Panc1 (cell line): Measurements from ENCODE around the gene CLINT1. TPM values are rescaled to one million over a fixed set of nuclear protein-coding genes. Genes with fewer than 3 reads are reported as not detected.
"Not testable (repeated sequence)": the region's sequence is repeated elsewhere in the genome, so short reads cannot be mapped to it uniquely, and the experiment has no call there.

Experiments used
- ATAC-seq: fragments of 200-7000 bp; cut with Tn5 transposase; 2 replicates; pipeline ENCODE4 v1.9.1; 2020; ENCODE audit warnings: mild to moderate bottlenecking, moderate library complexity
- BruUV-seq: library from RNA; stranded (reverse); fragments of 400-500 nt; replicated peaks from 2 replicates; lab custom pipeline; 2021; lab: Mats Ljungman, UMichigan
- CTCF ChIA-PET: fragments of 300-600 bp; sonication (Branson Sonifier 250); formaldehyde crosslinking; loops from one replicate; lab custom pipeline; 2022; ENCODE audit warnings: antibody characterized with exemption; lab: Charles Lee
- POLR2A ChIA-PET: fragments of 300-600 bp; sonication (Branson Sonifier 250); formaldehyde crosslinking; loops from one replicate; lab custom pipeline; 2022; ENCODE audit warnings: antibody characterized with exemption; lab: Charles Lee
- DNase-seq: peaks from one replicate; pipeline ENCODE4 v3.0.0-alpha.2; 2010; ENCODE audit warnings: low read depth, low spot score
- H3K27ac ChIP-seq: 2 replicates; pipeline ENCODE4 v1.5.1; 2011; ENCODE audit warnings: mild to moderate bottlenecking, low read length, inconsistent platforms
- H3K27me3 ChIP-seq: fragments of 200-500 bp; sonication (Bioruptor generic); 2 replicates; pipeline ENCODE4 v1.6.0; 2014; ENCODE audit warnings: low read length, inconsistent platforms; ENCODE audit not compliant: control insufficient read depth, insufficient read depth
- H3K36me3 ChIP-seq: fragments of 200-500 bp; sonication (Bioruptor generic); 2 replicates; pipeline ENCODE4 v1.5.1; 2014; ENCODE audit warnings: inconsistent platforms, mild to moderate bottlenecking, low read length, moderate library complexity; ENCODE audit not compliant: control insufficient read depth, insufficient read depth
- H3K4me1 ChIP-seq: 2 replicates; pipeline ENCODE4 v1.5.1; 2011; ENCODE audit warnings: inconsistent platforms, mild to moderate bottlenecking, low read length, moderate library complexity; ENCODE audit not compliant: control insufficient read depth, insufficient read depth
- H3K4me3 ChIP-seq, 2 experiments: 2 replicates each; pipeline ENCODE4 v1.5.1; 2011 to 2012; ENCODE audit warnings: low read depth in 2 of 2, low read length in 2 of 2, mild to moderate bottlenecking in 2 of 2, inconsistent platforms in 1 of 2, moderate library complexity in 1 of 2
- H3K9me3 ChIP-seq: fragments of 200-500 bp; sonication (Bioruptor generic); 2 replicates; pipeline ENCODE4 v1.5.1; 2014; ENCODE audit warnings: low read depth, mild to moderate bottlenecking, inconsistent platforms, low read length, moderate library complexity; ENCODE audit not compliant: control insufficient read depth, insufficient read depth
- CTCF ChIP-seq: fragments of 450-650 bp; IDR thresholded peaks from 2 replicates; pipeline ENCODE4 v1.5.1; 2017; ENCODE audit warnings: mild to moderate bottlenecking
- POLR2AphosphoS5 ChIP-seq: IDR thresholded peaks from 2 replicates; pipeline ENCODE4 v1.6.1; 2012; ENCODE audit warnings: mild to moderate bottlenecking, low read depth, low read length, moderate library complexity
- REST ChIP-seq, 2 experiments: IDR thresholded peaks; 2 replicates each; pipeline ENCODE4 v1.6.1; 2011 to 2012; ENCODE audit warnings: low read depth in 2 of 2, control low read depth in 1 of 2, low read length in 1 of 2, mild to moderate bottlenecking in 1 of 2, moderate library complexity in 1 of 2; ENCODE audit not compliant: insufficient read depth in 1 of 2
- SIN3A ChIP-seq: IDR thresholded peaks from 2 replicates; pipeline ENCODE4 v1.6.1; 2012; ENCODE audit warnings: low read depth, mild to moderate bottlenecking, low read length, moderate library complexity, borderline replicate concordance; ENCODE audit not compliant: insufficient read depth
- TCF7L2 ChIP-seq: IDR thresholded peaks from 2 replicates; pipeline ENCODE4 v1.6.1; 2011; ENCODE audit warnings: mild to moderate bottlenecking, low read depth, low read length, inconsistent platforms
- in situ Hi-C: cut with HindIII; loops from 2 replicates; pipeline ENCODE4 v1.10.0; 2016; ENCODE audit warnings: low sequenced_read_pairs, low pct_unique_long_range_greater_than_20kb
- intact Hi-C: fragments of 100-400 bp; cut with micrococcal nuclease; formaldehyde crosslinking; loops from one replicate; pipeline ENCODE4 v1.10.0; 2022; ENCODE audit not compliant: unreplicated experiment
- total RNA-seq: library from RNA; stranded (reverse); gene quantifications from one replicate; pipeline ENCODE4 v1.2.1, GENCODE V29; 2021; ENCODE audit not compliant: unreplicated experiment

The CLINT1 gene
- total RNA-seq, 1 experiment from 2014 or later = 81.6 TPM

DNA sequence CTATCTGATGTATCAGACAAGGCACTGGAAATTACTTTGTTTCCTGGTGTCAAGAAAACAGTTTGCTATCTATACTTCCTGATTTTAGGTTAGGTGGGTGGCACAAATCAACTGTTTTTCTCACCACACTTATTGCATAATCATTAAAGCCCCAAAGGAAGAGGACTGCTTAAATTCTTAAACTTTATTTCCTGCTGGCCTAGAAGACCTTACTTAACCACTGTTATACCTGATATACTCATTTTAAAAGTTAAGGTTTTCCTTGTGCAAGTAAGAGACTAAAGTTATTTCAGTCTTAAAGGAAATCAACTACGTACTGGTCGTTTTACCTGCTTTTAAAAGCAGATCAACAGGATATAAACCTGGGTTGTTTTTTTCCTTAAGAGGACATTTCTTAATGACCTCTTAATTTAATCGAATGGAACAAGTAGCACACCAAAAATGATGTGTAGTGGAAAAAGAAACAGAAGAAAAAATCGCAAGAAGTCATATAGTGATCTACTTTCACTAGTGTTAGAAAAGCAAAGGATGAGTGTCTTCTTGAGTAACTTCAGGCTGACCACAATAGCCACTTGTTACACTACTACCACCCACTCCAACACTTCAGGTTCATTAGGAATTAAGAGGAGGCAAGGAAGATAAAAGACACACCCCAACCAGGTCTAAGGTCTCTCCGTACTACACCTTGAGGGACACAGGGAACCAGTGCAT is 974 bp downstream of the CLINT1 start:
- peaks cover 6% of the 10 kb centered on the region for H3K4me1 ChIP-seq
- TSS peak; percentile 73 for BruUV-seq
- TF ChIP-seq CTCF = no peak
- TF ChIP-seq REST (IDR thresholded peaks at IDR 0.05; ENCODE audit: insufficient read depth in 1 of 2, low read depth in 2 of 2, low read length in 1 of 2) = no peak
- no peak for TF ChIP-seq SIN3A
- TF ChIP-seq POLR2AphosphoS5 = no peak
- TF ChIP-seq TCF7L2 = no peak
- no peaks in the 10 kb centered on the region for H3K9me3 ChIP-seq
- ChIA-PET POLR2A (interaction anchor here (0.5 kb wide), 1 partner anchor 94 kb away, joined by 3 read pairs; no protein-coding TSS in a partner anchor), CTCF (no interaction called here)
- in situ Hi-C loops (no loop called here), intact Hi-C loops (loop anchor here (10.0 kb wide), 1 partner anchor 87 kb away; no protein-coding TSS in a partner anchor)
- peak overlapping the region; percentile 90 for H3K27ac ChIP-seq
- peak; percentile 10; the same call in 1 of the 2 replicates for ATAC-seq
- no peaks in the 10 kb centered on the region for H3K27me3 ChIP-seq
- no peak for DNase-seq
- peaks cover 4% of the 10 kb centered on the region; the same call in 1 of the 2 replicates for H3K36me3 ChIP-seq
- peak overlapping the region; percentile 93 to 98 for H3K4me3 ChIP-seq

- ChIA-PET POLR2A (no interaction called here), CTCF (interaction anchor here (0.7 to 1.4 kb wide), 3 partner anchors 23 to 94 kb away, joined by 4 to 8 read pairs (median 6); no protein-coding TSS in a partner anchor)
- no peaks in the 10 kb centered on the region for H3K27me3 ChIP-seq
- intact Hi-C loops = loop anchor here (10.0 kb wide), 1 partner anchor 89 kb away; no protein-coding TSS in a partner anchor
- ATAC-seq = no peak
- peak; percentile 42 for DNase-seq
- H3K4me3 ChIP-seq = no peak overlapping the region
- no peaks in the 10 kb centered on the region for H3K9me3 ChIP-seq
- BruUV-seq = no TSS peak
- no peak overlapping the region for H3K27ac ChIP-seq
- in situ Hi-C loops = no loop called here
- H3K4me1 ChIP-seq = peaks cover 6% of the 10 kb centered on the region
- peak; percentile 82 for TF ChIP-seq CTCF
- TF ChIP-seq REST (IDR thresholded peaks at IDR 0.05; ENCODE audit: insufficient read depth in 1 of 2, low read depth in 2 of 2, low read length in 1 of 2) = no peak
- H3K36me3 ChIP-seq = peaks cover 4% of the 10 kb centered on the region; the same call in 1 of the 2 replicates
Measured at GRCh38 chr5:157855404-157855994, 3.4 kb downstream of the CLINT1 start.

DNA sequence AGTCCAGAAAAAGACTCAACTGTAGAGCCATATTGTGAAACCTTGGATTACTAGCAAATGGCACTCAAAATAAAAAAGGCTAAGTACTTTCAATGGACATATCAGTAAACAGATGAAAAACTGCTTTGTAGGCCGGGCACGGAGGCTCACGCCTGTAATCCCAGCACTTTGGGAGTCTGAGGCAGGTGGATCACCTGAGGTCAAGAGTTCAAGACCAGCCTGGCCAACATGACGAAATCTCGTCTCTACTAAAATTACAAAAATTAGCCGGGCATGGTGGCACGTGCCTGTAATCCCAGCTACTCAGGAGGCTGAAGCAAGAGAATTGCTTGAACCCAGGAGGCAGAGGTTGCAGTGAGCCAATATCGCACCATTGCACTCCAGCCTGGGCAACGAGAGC is 5.6 kb downstream of the CLINT1 start:
- in situ Hi-C loops, ATAC-seq, H3K36me3 ChIP-seq, H3K4me3 ChIP-seq, H3K27me3 ChIP-seq, H3K4me1 ChIP-seq, H3K9me3 ChIP-seq, CTCF ChIA-PET, POLR2A ChIA-PET, DNase-seq, H3K27ac ChIP-seq, BruUV-seq: not testable (repeated sequence)
- intact Hi-C loops = loop anchor here (10.0 kb wide), 1 partner anchor 91 kb away; no protein-coding TSS in a partner anchor
